ENCODE results near the gene ELF2.
"Not testable (repeated sequence)": the region's sequence is repeated elsewhere in the genome, so short reads cannot be mapped to it uniquely, and the experiment has no call there.

The ELF2 gene

GRCh38 chr4:139020384-139020783, 156.6 kb downstream of the ELF2 start:
- DNase-seq (ENCODE audit: low spot score), result no peak

- no peak for DNase-seq (ENCODE audit: low spot score)
These were observed 157.9 kb downstream of the ELF2 start for GRCh38 chr4:139018971-139019758.

- DNase-seq (ENCODE audit: low spot score), result no peak
These were observed 158.5 kb downstream of the ELF2 start for GRCh38 chr4:139018501-139018900.

DNA sequence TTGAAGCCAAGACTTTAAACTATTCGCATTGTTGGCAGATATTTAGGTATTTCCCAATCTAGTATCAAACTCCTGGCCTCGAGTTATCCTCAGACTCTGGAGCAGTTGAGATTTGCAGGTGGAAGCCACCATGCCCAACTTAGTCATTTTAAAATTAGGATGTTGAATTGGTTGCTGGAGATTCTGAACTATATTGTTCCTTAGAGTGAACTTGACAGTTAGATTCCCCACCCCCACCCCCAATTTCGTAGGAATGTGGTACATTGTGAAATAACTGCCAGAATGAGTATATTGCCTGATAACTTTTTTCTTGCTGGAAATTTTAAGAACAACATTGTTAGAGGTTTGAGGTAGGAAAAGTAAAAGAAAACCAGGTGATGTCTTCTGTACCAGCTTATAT, 159.2 kb downstream of the ELF2 start:
- DNase-seq (ENCODE audit: low spot score), result no peak

GRCh38 chr4:139015948-139016471, 161.0 kb downstream of the ELF2 start:
- DNase-seq (ENCODE audit: low spot score), result peak; percentile 40

- peak; percentile 87 for DNase-seq (ENCODE audit: low spot score)
These were observed 161.6 kb downstream of the ELF2 start, which contains the start of gene NOCT for GRCh38 chr4:139015269-139015947. TSS of gene NOCT (plus strand) at chr4:139015781. CDS start at chr4:139015982, 201 bp downstream.

DNA sequence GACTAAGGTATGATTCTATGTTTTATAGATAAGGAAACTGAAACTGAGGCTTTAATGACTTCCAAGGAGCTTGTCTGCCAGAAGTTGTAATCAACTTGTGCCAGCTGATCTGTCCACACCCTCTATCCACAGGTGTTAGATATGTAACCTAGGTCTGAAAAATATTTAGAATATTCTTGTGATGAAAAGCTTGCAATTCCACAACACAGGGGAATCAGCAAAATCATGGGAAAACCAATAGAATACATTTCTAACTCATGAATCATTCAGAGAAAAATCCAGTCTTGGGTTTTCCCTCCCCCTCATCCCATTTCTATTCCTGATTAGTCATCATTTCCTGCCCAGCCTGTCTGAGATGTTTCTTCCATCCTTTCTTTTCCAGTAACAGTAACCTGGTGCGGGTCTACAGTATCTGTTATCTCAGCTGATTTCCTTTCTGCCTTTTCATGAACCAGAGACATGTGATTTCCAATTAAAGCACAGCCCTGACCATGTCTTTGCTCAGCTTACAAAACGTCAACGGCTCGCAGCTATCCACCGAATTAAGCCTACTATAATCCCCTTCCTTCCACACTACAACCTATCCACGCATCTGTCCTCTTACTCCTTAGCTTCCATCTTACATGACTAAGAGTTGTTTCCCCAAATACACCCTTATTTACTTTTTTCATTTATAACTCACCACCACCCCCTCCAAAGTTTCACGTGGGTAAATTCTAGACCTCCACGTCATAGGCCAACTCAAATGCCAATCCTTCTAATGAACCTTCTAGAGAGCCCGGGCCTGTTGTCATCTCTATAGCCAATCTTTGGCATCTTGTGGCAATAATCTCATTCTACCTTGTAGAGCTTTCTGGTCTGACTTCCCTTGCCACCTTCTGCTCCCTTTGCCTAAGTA, 162.4 kb downstream of the ELF2 start:
- peak; percentile 84 for DNase-seq (ENCODE audit: low spot score)

- no peak for DNase-seq (ENCODE audit: low spot score)
These were observed 165.6 kb downstream of the ELF2 start for GRCh38 chr4:139011225-139011950.

DNA sequence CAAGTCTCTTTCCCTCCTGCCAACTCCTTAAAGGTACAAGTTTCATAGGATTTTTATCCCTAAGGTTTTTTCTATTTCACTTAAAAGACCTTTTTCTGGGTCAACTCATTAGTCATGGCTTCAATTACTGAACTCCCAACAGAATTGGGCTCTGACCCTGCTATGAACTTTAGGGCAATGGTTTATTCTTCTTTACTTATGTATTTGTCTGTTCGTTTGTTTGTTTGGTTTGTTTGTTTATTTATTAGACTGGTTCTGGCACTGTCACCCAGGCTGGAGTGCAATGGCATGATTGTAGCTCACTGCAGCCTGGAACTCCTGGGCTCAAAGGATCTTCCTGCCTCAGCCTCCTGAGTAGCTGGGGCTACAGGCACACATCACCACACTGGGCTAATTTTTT, 167.3 kb downstream of the ELF2 start:
- DNase-seq (ENCODE audit: low spot score), result no peak

DNA sequence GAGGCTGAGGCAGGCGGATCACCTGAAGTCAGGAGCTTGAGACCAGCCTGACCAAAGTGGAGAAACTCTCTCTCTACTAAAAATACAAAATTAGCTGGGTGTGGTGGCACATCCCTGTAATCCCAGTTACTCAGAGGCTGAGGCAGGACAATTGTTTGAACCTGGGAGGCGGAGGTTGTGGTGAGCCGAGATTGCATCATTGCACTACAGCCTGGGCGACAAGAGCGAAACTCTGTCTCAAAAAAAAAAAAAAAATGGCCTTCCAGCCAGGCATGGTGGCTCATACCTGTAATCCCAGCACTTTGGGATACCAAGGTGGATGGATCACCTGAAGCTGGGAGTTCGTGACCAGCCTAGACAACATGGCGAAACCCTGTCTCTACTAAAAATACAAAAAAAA, 168.7 kb downstream of the ELF2 start:
- DNase-seq (ENCODE audit: low spot score), result not testable (repeated sequence)

DNA sequence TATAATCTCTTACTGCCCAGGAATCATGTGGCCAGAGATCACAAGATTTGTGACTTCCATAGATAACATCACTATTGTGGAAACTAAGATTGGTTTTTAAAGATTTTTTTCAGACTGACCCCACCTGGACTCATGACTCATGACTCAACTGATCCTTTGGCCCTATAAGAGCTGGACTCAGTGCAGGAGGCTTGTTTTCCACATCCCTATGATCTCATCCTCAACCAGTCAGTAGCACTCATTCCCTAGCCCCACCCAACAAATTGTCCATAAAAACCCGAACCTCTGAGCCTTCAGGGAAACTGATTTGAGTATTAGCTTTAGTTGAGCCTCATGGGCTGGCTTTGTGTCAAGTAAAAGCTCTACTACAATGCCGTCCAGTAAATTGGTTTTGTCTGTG, 169.4 kb downstream of the ELF2 start:
- no peak for DNase-seq (ENCODE audit: low spot score)

Measured in SW480 (cell line).